ENCODE measurements around the gene ZNF385B. TPM values are rescaled to one million over a fixed set of nuclear protein-coding genes. Genes with fewer than 3 reads are reported as not detected.
A peak's percentile ranks its signal among the peaks of the same experiment; 100 is the strongest.

Gene ZNF385B
- polyA plus RNA-seq, 1 donor (not counting 4 experiments of a cell fraction or from before 2014, with no cell fraction given): 0.17 TPM

DNA sequence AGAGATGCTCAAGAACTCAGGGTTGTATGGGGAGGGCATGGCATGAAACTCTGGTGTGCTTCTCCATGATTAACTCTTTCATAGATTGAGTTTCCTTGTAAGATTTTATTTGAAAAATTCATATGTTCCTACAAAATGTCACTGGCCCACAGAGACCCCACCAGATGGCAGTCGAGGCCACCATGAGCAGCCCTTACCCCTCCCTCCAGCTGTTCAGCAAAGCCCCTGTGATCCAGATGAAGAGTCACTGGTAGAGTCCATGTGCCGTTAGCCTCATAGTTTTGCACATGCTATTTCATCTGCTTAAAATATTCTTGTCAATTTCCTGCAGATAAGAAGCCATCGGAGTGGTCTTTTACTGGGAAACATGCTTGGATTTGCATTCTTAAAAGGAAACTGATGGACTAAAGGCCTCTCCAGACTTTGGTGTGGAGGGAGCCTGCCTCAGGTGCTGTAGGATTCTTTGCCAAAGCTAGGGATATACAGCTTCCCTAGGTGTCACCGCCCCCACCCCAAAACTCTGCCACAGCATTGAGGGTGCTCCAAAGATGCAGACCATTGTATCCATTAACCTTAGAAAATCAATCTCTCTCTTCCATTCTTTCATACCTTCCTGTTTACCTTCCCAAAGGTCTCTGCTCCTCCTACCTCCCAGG is 18.8 kb downstream of the ZNF385B start:
- DNase-seq (ENCODE audit: low read depth, low spot score) (no peak), FAIRE-seq (no peak)
- Histone ChIP-seq H3K27me3 (ENCODE audit: control insufficient read depth, extremely low read depth, insufficient read depth, low read length) (no peaks in the 10 kb centered on the region), H3K4me3 (ENCODE audit: control insufficient read depth in 2 of 3, extremely low read depth in 1 of 3, insufficient read depth in 2 of 3, low read depth in 1 of 3, low read length in 3 of 3) (no peak overlapping the region), H3K36me3 (ENCODE audit: control insufficient read depth in 2 of 2, extremely low read depth in 1 of 2, insufficient read depth in 2 of 2, low read length in 2 of 2) (no peaks in the 10 kb centered on the region), H3K4me1 (ENCODE audit: control insufficient read depth, extremely low read depth, insufficient read depth, low read length) (no peaks in the 10 kb centered on the region), H3K9ac (ENCODE audit: control insufficient read depth, extremely low read depth, insufficient read depth, low read length) (no peak overlapping the region), H3K27ac (ENCODE audit: control insufficient read depth, insufficient read depth, low read length) (no peak overlapping the region), H2AFZ (ENCODE audit: control insufficient read depth, low read length) (no peak overlapping the region), H3K9me3 (ENCODE audit: control insufficient read depth, low read depth, low read length) (no peaks in the 10 kb centered on the region), H3K4me2 (ENCODE audit: control insufficient read depth, extremely low read depth, insufficient read depth, low read depth, low read length) (no peak overlapping the region), H3K79me2 (ENCODE audit: control insufficient read depth, insufficient read depth, low read length) (no peaks in the 10 kb centered on the region), H4K20me1 (ENCODE audit: control insufficient read depth, extremely low read depth, insufficient read depth, low read length) (no peaks in the 10 kb centered on the region), H3K9me1 (ENCODE audit: control insufficient read depth, extremely low read depth, insufficient read depth, low read length) (no peaks in the 10 kb centered on the region)
- TF ChIP-seq, protein P1, sequence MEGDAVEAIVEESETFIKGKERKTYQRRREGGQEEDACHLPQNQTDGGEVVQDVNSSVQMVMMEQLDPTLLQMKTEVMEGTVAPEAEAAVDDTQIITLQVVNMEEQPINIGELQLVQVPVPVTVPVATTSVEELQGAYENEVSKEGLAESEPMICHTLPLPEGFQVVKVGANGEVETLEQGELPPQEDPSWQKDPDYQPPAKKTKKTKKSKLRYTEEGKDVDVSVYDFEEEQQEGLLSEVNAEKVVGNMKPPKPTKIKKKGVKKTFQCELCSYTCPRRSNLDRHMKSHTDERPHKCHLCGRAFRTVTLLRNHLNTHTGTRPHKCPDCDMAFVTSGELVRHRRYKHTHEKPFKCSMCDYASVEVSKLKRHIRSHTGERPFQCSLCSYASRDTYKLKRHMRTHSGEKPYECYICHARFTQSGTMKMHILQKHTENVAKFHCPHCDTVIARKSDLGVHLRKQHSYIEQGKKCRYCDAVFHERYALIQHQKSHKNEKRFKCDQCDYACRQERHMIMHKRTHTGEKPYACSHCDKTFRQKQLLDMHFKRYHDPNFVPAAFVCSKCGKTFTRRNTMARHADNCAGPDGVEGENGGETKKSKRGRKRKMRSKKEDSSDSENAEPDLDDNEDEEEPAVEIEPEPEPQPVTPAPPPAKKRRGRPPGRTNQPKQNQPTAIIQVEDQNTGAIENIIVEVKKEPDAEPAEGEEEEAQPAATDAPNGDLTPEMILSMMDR (optimal IDR thresholded peaks at IDR 0.05 in 1 of 3, IDR thresholded peaks at IDR 0.05 in 1 of 3, conservative IDR thresholded peaks at IDR 0.05 in 1 of 3; ENCODE audit: extremely low read depth in 1 of 3, insufficient read depth in 2 of 3, low read length in 3 of 3): peak in 1 of 3 experiments; percentile 21
- no peak for TF ChIP-seq EZH2 (IDR thresholded peaks at IDR 0.05; ENCODE audit: low read length)
- dilution Hi-C loops (cut with MboI; ENCODE audit: extremely low pct_ligation_motif_present, low sequenced_read_pairs): no loop called here

DNA sequence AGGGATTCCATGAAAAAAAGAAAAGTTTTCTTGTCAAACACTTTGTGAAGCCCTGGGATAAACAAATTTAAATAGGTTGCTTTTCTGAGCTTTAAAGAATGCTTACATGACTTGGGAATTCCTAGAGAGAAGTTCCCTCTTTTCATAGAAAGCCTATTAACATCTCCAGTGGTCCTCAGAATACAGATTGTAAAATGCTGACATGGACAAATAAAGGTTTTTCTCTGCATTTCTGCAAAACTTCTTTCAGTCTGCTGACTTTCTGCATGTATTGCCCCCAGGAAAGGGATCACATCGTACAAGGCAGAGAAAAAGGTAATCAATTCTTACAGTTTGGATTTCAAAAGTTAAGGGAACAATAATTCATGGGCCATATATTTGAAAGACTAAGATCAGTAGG is 20.6 kb downstream of the ZNF385B start:
- no peaks in the 10 kb centered on the region for H3K27me3 ChIP-seq (ENCODE audit: control insufficient read depth, extremely low read depth, insufficient read depth, low read length)
- no peaks in the 10 kb centered on the region for H3K36me3 ChIP-seq (ENCODE audit: control insufficient read depth in 2 of 2, extremely low read depth in 1 of 2, insufficient read depth in 2 of 2, low read length in 2 of 2)
- no peaks in the 10 kb centered on the region for H4K20me1 ChIP-seq (ENCODE audit: control insufficient read depth, extremely low read depth, insufficient read depth, low read length)
- no peaks in the 10 kb centered on the region for H3K79me2 ChIP-seq (ENCODE audit: control insufficient read depth, insufficient read depth, low read length)
- H3K4me3 ChIP-seq (ENCODE audit: control insufficient read depth in 2 of 3, extremely low read depth in 1 of 3, insufficient read depth in 2 of 3, low read depth in 1 of 3, low read length in 3 of 3): no peak overlapping the region
- no peak for TF ChIP-seq EZH2 (IDR thresholded peaks at IDR 0.05; ENCODE audit: low read length)
- TF ChIP-seq, protein P1 (optimal IDR thresholded peaks at IDR 0.05 in 1 of 3, IDR thresholded peaks at IDR 0.05 in 1 of 3, conservative IDR thresholded peaks at IDR 0.05 in 1 of 3; ENCODE audit: extremely low read depth in 1 of 3, insufficient read depth in 2 of 3, low read length in 3 of 3): no peak
- dilution Hi-C loops (cut with MboI; ENCODE audit: extremely low pct_ligation_motif_present, low sequenced_read_pairs): no loop called here
- H3K9me1 ChIP-seq (ENCODE audit: control insufficient read depth, extremely low read depth, insufficient read depth, low read length): no peaks in the 10 kb centered on the region
- FAIRE-seq (no peak), DNase-seq (ENCODE audit: low read depth, low spot score) (no peak)
- H3K4me2 ChIP-seq (ENCODE audit: control insufficient read depth, extremely low read depth, insufficient read depth, low read depth, low read length): no peak overlapping the region
- H3K27ac ChIP-seq (ENCODE audit: control insufficient read depth, insufficient read depth, low read length): no peak overlapping the region
- H3K4me1 ChIP-seq (ENCODE audit: control insufficient read depth, extremely low read depth, insufficient read depth, low read length): no peaks in the 10 kb centered on the region
- H2AFZ ChIP-seq (ENCODE audit: control insufficient read depth, low read length): no peak overlapping the region
- no peak overlapping the region for H3K9ac ChIP-seq (ENCODE audit: control insufficient read depth, extremely low read depth, insufficient read depth, low read length)
- no peaks in the 10 kb centered on the region for H3K9me3 ChIP-seq (ENCODE audit: control insufficient read depth, low read depth, low read length)
